NCI-H2171 (cell line): ENCODE results near the gene MFSD6.
"Not testable (repeated sequence)": the region's sequence is repeated elsewhere in the genome, so short reads cannot be mapped to it uniquely, and the experiment has no call there.

ENCODE experiments used
- DNase-seq: peaks from one replicate; lab custom pipeline; 2025; lab: John Stamatoyannopoulos, UW

MFSD6 gene

GRCh38 chr2:190466819-190467446 lies 58.8 kb downstream of the MFSD6 start:
- DNase-seq, result peak; percentile 22

- DNase-seq, result no peak
Measured at GRCh38 chr2:190467575-190468083, 59.5 kb downstream of the MFSD6 start.

DNA sequence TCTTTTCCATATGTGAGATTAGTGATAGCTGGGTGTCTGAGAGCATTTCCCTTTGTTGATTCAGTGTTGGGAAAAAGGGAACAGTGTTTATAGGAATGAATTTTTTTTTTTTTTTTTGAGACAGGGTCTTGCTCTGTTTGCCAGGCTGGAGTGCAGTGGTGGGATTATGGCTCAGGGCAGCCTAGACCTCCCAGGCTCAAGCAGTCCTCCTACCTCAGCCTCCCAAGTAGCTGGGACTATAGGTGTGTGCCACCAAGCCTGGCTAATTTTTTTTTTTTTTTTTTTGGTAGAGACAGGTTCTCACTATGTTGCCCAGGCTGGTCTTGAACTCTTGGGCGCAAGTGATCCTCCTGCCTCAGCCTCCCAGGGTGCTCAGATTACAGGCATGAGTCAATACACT lies 60.2 kb downstream of the MFSD6 start:
- not testable (repeated sequence) for DNase-seq

DNA sequence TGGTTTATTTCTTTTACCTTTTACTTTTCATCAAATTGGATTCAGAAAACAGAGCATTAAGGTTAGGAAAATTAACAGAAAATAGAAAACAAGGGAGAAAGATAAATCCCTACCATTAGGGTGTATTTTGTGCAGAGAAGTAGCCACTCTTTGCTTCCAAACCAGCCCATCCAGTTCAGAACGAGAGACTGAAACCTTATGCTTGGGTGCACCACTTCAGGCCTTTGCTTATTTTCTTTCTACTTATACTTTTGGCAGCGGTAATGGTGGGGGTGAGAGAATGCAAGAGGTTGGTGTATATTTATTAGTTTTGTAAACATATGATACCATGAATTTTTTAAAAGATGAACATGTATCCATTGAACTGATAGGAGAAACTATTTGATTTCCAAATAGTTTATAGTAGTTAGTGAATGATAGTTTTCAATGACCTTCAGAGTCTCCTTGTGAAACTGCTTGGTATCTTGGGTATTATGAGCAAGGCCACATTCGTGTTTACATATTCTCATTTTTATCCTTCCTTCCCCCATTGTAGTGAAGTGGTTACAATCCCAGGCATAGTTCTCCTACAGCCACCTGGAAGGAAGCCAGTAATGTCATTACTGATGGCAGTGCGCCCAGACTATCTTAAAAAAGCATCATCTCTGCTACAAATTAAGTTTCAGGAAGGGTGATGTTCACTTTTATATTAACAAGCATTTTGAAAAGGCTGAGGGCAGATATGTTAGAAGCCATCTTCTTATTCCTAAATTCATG lies 60.8 kb downstream of the MFSD6 start:
- DNase-seq, result peak; percentile 90

GRCh38 chr2:190469771-190470170 lies 61.6 kb downstream of the MFSD6 start:
- peak; percentile 77 for DNase-seq

DNA sequence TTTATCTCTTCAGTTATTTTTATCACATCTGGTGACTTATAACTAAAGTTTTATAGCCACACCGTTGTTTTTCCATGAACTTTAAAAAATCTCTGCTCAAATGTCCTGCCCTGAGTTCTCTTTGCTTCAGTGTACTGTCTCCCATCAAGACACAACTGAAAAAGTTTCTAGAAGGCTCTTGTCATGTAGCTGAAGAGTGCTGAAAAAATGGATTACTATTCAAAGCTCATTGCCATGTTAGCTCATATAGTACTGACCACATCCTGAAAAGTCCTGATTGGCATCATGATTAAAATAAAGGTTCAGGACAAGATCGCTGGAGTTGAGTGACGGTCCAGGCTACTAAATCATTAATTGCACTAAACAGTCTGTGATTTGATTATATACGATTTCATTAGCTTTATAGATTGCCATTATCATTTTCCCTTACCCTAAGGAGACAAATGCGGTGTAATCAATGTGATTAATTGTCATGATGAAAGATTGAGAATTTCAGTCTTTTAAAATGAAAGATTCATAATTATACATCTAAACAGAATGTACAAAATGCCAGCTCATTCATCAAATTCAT lies 62.2 kb downstream of the MFSD6 start:
- DNase-seq, result no peak

- no peak for DNase-seq
Measured at GRCh38 chr2:190477661-190478454, 69.7 kb downstream of the MFSD6 start.

GRCh38 chr2:190478572-190479195 lies 70.5 kb downstream of the MFSD6 start:
- no peak for DNase-seq

DNA sequence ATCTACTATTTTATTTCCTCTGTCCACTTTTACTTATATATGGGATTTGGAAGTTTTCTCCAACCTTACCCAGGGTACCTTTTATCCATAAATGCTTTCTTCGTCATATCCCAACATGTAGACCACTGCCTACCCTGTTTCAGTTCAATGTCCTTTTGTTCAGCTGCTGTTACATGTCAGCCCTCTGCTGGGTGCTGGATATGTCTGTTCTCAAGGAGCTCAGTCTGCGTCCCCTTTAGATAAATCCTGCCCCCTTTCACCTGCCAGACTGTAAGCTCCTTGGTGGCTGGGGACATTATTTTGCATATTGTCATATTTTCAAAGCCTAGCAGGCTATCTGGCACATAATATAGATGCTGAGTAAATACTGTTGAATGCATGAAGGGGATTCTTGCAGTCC lies 73.2 kb downstream of the MFSD6 start:
- DNase-seq, result no peak

DNA sequence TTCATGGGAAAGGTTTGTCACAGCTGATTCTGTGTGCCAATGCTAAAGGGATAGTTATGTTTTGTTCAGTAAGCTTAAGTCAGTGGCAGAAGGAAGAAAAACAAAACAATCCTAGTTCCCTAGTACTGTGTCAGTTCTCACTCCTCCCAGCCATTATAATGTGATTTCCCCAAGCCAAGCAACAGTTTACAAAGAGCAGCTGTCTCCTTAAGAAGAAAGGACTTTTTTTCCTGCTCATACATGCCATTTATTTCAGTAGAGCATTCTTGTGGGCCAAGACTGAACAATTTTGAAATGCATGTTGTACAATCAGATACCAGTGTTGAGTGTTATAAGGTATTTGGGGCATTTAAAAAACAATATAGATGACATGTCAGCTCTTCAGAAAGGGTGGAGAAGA lies 74.3 kb downstream of the MFSD6 start:
- DNase-seq, result no peak

DNA sequence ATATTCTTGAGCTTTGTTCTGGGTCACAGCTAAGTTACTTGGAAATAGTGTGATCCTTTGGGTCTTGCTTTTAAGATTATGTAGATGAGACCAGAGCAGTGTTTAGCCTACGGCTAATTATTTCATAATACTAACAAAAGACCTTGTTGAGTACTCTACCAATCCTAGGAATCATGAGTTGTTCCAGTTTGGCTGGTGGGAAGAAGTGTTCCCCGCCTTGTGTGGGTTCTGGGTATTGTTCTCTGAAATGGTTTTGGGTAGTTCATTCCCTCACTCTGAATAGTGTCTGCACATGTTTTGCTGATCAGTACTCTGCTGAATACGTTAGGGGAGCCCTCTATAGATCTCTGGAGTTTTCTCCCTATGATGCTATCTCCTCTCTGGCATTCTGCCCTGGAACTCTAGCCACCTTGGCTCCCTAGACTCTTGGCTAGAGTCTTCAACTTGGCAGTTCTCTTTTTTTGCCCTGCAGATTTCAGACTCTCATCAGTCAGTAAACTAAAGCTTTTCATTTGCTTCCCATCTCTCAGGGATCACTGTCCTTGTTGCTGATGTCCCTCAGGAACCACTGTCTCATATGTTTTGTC lies 78.0 kb downstream of the MFSD6 start:
- no peak for DNase-seq

- DNase-seq, result no peak
Measured at GRCh38 chr2:190488516-190489233, 80.5 kb downstream of the MFSD6 start.

GRCh38 chr2:190489475-190489874 lies 81.3 kb downstream of the MFSD6 start:
- DNase-seq, result no peak

- DNase-seq, result no peak
Measured at GRCh38 chr2:190490502-190490901, 82.3 kb downstream of the MFSD6 start.

- DNase-seq, result no peak
Measured at GRCh38 chr2:190493095-190493494, 84.9 kb downstream of the MFSD6 start.

- DNase-seq, result not testable (repeated sequence)
Measured at GRCh38 chr2:190494600-190495227, 86.6 kb downstream of the MFSD6 start.

- no peak for DNase-seq
Measured at GRCh38 chr2:190497428-190497827, 89.3 kb downstream of the MFSD6 start.

DNA sequence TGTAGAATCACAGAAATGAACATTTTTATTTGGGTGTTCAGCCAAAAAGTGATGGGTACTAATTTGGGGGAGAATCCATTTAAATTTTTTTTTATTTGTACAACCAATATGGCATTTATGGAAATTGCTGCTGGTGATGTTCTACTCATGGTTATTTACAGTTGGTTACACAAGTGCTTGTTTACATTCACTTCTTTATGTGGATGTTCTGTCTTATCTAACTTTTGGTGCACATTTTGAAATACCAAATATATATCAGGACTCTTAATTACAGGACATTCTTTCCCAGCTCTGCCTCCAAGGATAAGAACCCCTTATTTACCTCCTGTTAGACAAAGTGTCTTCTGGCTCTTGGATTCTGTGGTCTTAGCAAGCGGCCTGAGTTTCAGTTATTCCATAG lies 91.1 kb downstream of the MFSD6 start:
- DNase-seq, result no peak

DNA sequence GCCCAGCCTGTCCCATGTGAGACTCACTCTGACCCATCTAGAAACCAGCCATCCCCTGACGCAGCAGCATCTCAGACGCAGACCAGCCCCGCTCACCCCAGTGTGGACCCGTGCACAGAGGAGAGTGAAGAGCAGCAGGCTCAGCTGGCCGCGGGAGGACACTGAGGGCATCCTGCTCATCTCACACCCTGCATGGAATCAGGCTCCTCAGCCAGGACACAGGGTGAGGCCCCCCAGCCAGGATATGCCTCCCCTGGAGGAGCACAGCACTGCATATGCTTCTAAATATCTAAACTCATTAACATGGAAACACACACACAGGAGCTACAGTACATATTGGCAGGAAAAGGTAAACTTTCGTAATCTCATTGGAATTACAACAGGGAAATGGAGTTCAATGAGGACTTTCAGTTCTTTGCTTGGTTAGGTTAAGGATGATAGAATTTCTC lies 91.9 kb downstream of the MFSD6 start:
- DNase-seq, result no peak

DNA sequence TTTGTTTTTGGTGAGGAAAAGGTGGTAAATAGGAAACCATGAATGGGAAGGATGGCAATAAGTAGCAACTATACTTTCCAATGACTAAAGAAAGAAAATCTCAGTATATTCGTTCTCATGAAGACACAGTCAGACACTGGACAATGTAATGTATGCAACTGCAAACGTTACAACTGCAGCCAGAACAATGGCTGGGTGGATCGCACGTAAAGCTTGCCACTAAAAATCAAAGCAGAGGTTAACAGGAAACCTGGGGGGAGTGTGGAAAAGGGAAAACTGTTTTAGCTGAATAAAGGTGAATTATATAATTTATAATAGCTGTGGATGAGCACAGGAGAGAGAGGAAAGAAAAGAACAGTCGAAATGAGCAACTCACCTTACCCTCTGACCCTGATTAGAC lies 93.1 kb downstream of the MFSD6 start:
- DNase-seq, result no peak
